Body of pancreas (tissue), 4 donors: ENCODE measurements around the gene CDC14B. TPM values are rescaled to one million over a fixed set of nuclear protein-coding genes. Genes with fewer than 3 reads are reported as not detected.
"Not testable (repeated sequence)": the region's sequence is repeated elsewhere in the genome, so short reads cannot be mapped to it uniquely, and the experiment has no call there.

Experiments used
- ATAC-seq: fragments of 150-250 bp; one replicate; pipeline ENCODE4 v1.9.1; 2016
- DNase-seq, 4 donors: peaks; one replicate each; pipeline ENCODE4 v3.0.0-alpha.2; 2019
- H3K27ac ChIP-seq, 4 donors: fragments of 200-600 bp; sonication (generic); 1 replicate in 3 of 4; 2 replicates in 1 of 4; pipeline versions ENCODE4 v1.5.1 to v1.6.1; 2016 to 2019; ENCODE audit warnings: mild to moderate bottlenecking in 1 of 4, mixed read lengths in 1 of 4, moderate library complexity in 1 of 4
- H3K27me3 ChIP-seq, 2 donors: fragments of 200-600 bp; sonication (generic); one replicate each; pipeline ENCODE4 v1.6.0; 2016; ENCODE audit warnings: mild to moderate bottlenecking in 1 of 2
- H3K36me3 ChIP-seq, 2 donors: fragments of 200-600 bp; sonication (generic); replicated peaks in 1 of 2; 2 replicates each; pipeline ENCODE4 v1.5.1; 2016; ENCODE audit warnings: low read depth in 2 of 2; ENCODE audit not compliant: insufficient read depth in 1 of 2
- H3K4me1 ChIP-seq: fragments of 200-600 bp; sonication (generic); one replicate; pipeline ENCODE4 v1.6.0; 2016
- H3K4me3 ChIP-seq, 2 donors: fragments of 200-600 bp; sonication (generic); 1 replicate in 1 of 2; 2 replicates in 1 of 2; pipeline ENCODE4 v1.5.1; 2016 to 2019
- H3K9me3 ChIP-seq, 3 donors: fragments of 200-600 bp; sonication (generic); 1 replicate in 2 of 3; 2 replicates in 1 of 3; pipeline ENCODE4 v1.5.1; 2016
- POLR2A ChIP-seq, 3 donors: fragments of 450-650 bp; IDR thresholded peaks; one replicate each; pipeline ENCODE4 v1.6.1; 2016; ENCODE audit warnings: antibody characterized with exemption in 3 of 3, mild to moderate bottlenecking in 2 of 3
- WGBS, 2 donors: methylation state at CpG; one replicate each; pipeline ENCODE4 v1.1.5; 2017; 5-methylcytosine and 5-hydroxymethylcytosine counted together
- intact Hi-C: fragments of 100-400 bp; cut with DNase I; formaldehyde crosslinking; loops from one replicate; pipeline ENCODE4 v1.15.1; 2023
- total RNA-seq, 2 donors: library from RNA; depleted of rRNA; stranded (reverse); fragments of >200 nt; gene quantifications; one replicate each; pipeline ENCODE4 v1.1.0, GENCODE V29; 2016
- TF ChIP-seq, protein P1 (sequence below), 7 experiments: fragments of 450-650 bp in 4 of 7; fragments of 200-600 bp in 3 of 7; sonication (generic) in 3 of 7; IDR thresholded peaks; one replicate each; pipeline ENCODE4 v1.5.1; 2016 to 2019; ENCODE audit warnings: antibody characterized with exemption in 7 of 7

CDC14B gene
- total RNA-seq, 2 donors from 2014 or later = 10.9 to 16.1 TPM

- no peaks in the 10 kb centered on the region for H3K27me3 ChIP-seq
- intact Hi-C loops = no loop called here
- no peaks in the 10 kb centered on the region for H3K9me3 ChIP-seq
- H3K36me3 ChIP-seq = no peaks in the 10 kb centered on the region
- WGBS, 2 donors = 47 to 52% methylated on average over 1 of the region's 1 CpG
- H3K27ac ChIP-seq = no peak overlapping the region
- no peak overlapping the region for H3K4me3 ChIP-seq
- TF ChIP-seq POLR2A (IDR thresholded peaks at IDR 0.05) = no peak
- TF ChIP-seq, protein P1, sequence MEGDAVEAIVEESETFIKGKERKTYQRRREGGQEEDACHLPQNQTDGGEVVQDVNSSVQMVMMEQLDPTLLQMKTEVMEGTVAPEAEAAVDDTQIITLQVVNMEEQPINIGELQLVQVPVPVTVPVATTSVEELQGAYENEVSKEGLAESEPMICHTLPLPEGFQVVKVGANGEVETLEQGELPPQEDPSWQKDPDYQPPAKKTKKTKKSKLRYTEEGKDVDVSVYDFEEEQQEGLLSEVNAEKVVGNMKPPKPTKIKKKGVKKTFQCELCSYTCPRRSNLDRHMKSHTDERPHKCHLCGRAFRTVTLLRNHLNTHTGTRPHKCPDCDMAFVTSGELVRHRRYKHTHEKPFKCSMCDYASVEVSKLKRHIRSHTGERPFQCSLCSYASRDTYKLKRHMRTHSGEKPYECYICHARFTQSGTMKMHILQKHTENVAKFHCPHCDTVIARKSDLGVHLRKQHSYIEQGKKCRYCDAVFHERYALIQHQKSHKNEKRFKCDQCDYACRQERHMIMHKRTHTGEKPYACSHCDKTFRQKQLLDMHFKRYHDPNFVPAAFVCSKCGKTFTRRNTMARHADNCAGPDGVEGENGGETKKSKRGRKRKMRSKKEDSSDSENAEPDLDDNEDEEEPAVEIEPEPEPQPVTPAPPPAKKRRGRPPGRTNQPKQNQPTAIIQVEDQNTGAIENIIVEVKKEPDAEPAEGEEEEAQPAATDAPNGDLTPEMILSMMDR (IDR thresholded peaks at IDR 0.05) = no peak
- DNase-seq (no peak), ATAC-seq (no peak)
- no peaks in the 10 kb centered on the region for H3K4me1 ChIP-seq
These were observed 16.7 kb upstream of the CDC14B start for GRCh38 chr9:96636368-96636767.

- 81 to 87% methylated on average over 8 of the region's 8 CpGs for WGBS, 2 donors
- not testable (repeated sequence) for H3K36me3 ChIP-seq
These were observed 13.9 kb upstream of the CDC14B start for GRCh38 chr9:96633579-96633978.

GRCh38 chr9:96626912-96627311, 7.3 kb upstream of the CDC14B start:
- Histone ChIP-seq H3K4me1 (no peaks in the 10 kb centered on the region), H3K4me3 (no peak overlapping the region), H3K27me3 (no peaks in the 10 kb centered on the region), H3K9me3 (no peaks in the 10 kb centered on the region), H3K27ac (no peak overlapping the region), H3K36me3 (no peaks in the 10 kb centered on the region)
- WGBS, 2 donors = 82 to 84% methylated on average over 6 of the region's 6 CpGs
- TF ChIP-seq POLR2A (IDR thresholded peaks at IDR 0.05) = no peak
- TF ChIP-seq, protein P1 (IDR thresholded peaks at IDR 0.05) = no peak
- intact Hi-C loops = no loop called here
- ATAC-seq (no peak), DNase-seq (no peak)

More at GRCh38 chr9:96633579-96633978, 13.9 kb upstream of the CDC14B start:
- H3K27ac ChIP-seq, ATAC-seq, intact Hi-C loops, H3K9me3 ChIP-seq, H3K4me3 ChIP-seq, H3K4me1 ChIP-seq, H3K27me3 ChIP-seq, DNase-seq: not testable (repeated sequence)

DNA sequence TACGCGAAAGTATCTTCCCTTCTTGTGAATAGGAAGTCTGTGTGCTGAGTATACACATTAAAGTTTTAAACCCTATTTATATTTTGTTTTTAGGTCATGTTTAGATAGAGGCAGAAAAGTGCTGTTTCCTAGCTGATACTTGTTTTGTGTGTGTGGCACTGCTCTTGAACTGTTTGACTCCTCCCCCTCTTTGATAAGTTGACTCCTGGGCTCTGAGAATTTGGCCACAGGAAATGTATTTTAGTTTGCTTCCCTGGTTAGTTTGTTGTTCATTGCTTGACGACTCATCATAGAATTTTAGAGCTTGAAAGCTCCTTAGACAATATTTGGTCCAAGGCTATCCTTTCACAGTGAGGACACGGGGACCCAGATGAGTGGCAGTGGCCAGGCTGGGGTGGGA, 2.0 kb upstream of the CDC14B start:
- ATAC-seq = no peak
- no peak for DNase-seq
- Histone ChIP-seq H3K4me3 (no peak overlapping the region), H3K27ac (no peak overlapping the region), H3K4me1 (peaks cover 8% of the 10 kb centered on the region), H3K27me3 (no peaks in the 10 kb centered on the region), H3K36me3 (no peaks in the 10 kb centered on the region), H3K9me3 (no peaks in the 10 kb centered on the region)
- 74% methylated on average over 4 of the region's 4 CpGs for WGBS, 2 donors
- TF ChIP-seq, protein P1 (IDR thresholded peaks at IDR 0.05) = no peak
- no peak for TF ChIP-seq POLR2A (IDR thresholded peaks at IDR 0.05)
- intact Hi-C loops = no loop called here

DNA sequence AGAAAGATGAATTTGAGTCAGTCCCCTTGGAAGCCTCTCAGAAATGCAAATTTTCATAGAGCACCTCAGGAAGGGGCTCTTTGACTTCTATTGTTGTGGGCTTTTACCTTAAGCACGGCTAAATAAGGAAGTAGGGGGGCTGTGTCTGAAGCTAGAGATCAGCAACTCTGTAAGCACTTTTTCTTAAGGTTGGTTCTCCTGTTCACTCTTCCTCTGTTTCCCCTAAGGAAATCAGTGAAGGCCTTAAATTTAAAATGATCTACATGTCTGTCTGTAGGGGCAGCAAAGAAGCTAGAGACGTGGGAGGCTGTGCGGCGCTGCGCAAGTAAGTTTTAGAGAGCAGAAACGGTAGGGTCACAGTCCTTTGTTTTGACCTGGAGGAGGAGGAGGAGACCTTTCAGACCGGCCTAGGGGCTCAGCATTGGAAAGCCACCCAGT, 1.2 kb upstream of the CDC14B start:
- peaks cover 8% of the 10 kb centered on the region for H3K4me1 ChIP-seq
- ATAC-seq = no peak
- intact Hi-C loops = no loop called here
- DNase-seq = no peak
- H3K36me3 ChIP-seq = no peaks in the 10 kb centered on the region
- H3K9me3 ChIP-seq = no peaks in the 10 kb centered on the region
- WGBS, 2 donors = 63 to 81% methylated on average over 7 of the region's 7 CpGs
- H3K27ac ChIP-seq = no peak overlapping the region
- H3K27me3 ChIP-seq = no peaks in the 10 kb centered on the region
- TF ChIP-seq, protein P1 (IDR thresholded peaks at IDR 0.05) = no peak
- TF ChIP-seq POLR2A (IDR thresholded peaks at IDR 0.05) = no peak
- no peak overlapping the region for H3K4me3 ChIP-seq
